Effector CD8-positive, alpha-beta T cell (primary cell): ENCODE data around the gene SEMA3D.
"Not testable (repeated sequence)": the region's sequence is repeated elsewhere in the genome, so short reads cannot be mapped to it uniquely, and the experiment has no call there.

Experiments used
- DNase-seq: peaks from one replicate; lab custom pipeline; 2025; lab: John Stamatoyannopoulos, UW

Gene SEMA3D

DNA sequence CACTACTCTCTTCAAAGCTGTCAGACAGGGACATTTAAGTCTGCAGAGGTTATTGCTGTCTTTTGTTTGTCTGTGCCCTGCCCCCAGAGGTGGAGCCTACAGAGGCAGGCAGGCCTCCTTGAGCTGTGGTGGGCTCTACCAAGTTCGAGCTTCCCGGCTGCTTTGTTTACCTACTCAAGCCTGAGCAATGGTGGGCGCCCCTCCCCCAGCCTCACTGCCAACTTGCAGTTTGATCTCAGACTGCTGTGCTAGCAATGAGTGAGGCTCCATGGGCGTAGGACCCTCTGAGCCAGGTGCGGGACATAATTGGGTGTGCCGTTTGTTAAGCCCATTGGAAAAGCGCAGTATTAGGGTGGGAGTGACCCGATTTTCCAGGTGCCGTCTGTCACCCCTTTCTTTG is 193.9 kb downstream of the SEMA3D start:
- not testable (repeated sequence) for DNase-seq

DNA sequence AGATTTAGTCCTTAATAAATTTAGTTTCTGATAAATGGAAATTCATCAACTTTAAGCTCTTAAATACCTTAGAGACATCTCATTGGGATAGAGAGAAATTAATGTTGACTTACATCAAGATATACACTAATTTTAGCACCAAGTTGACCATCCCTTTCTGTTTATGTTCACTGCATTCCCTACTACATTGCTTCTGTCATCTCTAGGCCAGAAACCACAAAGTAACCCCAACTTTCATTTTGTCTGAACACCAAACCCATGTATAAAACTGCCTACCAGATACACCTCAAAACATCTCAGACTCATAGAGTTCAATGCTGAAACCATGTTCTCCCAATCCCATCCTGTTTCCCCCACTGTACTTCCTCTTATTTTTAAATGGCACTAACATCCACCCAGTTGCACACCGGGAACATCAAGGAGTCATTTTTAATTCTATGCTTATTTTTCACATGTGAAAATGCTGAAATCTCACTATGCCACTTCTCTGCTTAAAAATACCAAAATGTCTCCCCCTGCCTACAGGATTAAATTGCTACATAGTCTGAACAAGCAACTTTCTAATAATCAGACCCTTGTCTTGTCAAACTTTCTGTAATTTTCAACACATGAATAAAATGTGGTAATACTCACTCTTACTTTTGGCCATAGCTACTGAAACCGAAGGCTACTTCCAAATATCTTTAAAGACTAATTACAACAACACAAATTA is 201.6 kb downstream of the SEMA3D start:
- DNase-seq, result no peak

DNA sequence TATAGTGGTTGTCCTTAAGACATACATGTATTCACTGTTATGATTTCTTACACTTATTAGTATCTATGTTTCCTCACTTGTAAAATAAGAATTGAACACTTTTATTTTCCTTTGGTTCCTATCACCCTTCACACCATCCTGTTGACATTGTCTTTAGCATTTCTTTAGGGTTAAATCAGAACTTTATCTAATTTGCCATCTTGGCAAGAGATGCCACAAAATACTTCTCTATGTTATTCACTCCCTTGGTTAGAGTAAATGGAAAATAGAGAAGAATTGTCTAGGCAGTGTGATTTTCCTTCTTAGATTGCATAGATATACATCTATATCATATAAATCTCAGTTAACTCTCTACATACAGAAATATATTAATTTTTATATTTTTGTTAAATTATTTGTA is 204.7 kb downstream of the SEMA3D start:
- no peak for DNase-seq

DNA sequence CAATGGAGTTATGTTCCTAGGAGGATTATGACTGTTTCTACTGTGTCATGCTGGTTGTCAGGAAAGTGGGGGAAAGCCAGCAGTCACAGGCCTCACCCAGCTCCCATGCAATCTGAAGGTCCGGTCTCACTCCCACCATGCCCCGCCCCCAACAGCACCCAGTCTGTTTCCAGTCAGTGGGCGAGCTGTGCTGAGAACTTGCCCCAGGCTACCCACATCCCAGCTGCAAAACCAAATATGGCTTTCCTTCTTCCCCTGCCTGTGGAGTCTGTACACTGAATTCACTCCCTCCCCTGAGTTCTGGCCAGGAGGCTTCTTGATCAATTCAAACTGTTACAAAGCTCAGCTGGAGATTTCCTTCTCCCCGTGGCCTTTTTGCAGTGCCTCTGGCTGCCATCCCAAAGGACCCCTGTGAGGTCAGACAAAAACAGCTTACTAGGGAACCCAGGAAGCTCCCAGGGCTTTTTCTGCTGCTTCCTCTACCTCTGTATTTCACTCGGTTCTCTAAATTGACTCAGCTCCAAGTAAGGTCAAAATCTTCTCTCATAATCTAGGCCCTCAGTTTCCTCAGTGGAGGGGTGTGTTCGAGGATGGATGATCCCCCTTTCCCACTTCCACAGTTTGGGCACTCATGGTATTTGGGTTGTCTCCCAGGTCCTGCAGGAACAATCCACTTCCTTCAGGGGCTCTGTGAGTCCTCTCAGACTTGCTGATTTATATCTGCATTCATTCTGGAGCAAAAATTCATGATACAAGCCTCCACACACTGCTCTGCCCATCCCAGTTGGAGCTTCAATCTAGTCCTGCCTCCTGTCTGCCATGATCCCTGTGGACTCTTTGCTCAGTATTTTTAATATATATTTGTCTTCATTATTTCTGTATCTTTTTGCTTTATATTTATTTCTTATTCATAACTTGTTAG is 205.5 kb downstream of the SEMA3D start:
- DNase-seq, result no peak

DNA sequence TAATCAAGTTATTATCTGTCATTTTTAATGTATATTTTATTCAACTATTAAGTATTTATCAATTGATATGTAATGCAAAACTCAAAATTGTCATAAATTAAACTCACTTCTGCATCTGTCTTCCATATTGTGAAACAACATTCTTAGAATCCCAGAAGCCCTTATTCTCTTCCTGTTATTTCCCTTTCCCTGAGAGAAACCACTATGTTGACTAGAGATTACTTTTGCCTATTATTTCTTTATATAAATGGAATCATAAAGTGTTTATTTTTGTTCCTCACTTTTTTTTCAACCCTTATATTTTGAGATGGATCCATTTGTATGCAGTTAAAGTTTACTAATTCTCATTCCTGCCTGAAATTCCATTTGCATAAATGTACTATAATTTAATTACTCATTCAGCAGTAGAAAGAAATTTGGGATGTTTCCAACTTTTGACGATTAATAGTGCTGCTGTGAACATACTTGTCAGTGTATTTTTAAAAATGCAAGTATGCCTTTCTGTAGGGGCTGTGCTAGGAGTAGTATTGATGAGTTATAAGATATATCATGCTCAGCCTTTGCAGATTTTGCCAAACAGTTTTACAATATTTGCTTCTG is 211.2 kb downstream of the SEMA3D start:
- no peak for DNase-seq

DNA sequence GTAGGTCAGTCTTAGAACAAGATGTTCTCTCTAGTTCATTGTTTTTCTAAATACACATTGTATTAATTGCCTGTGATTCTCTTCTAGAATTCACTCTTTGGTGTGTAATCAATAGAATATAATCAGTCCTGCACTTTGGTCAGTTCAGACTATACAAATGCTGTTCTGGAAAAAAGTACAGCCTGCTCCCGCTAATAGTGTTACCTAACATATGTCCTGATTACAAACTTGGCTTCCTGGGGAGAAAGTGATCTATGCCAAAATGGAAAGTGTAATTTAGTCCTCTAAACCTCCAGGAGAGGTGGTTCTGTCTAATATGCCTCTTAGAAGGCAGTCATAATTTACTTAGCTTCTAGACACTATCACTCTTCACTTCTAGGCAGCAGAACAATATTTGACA is 215.5 kb downstream of the SEMA3D start:
- DNase-seq, result no peak

DNA sequence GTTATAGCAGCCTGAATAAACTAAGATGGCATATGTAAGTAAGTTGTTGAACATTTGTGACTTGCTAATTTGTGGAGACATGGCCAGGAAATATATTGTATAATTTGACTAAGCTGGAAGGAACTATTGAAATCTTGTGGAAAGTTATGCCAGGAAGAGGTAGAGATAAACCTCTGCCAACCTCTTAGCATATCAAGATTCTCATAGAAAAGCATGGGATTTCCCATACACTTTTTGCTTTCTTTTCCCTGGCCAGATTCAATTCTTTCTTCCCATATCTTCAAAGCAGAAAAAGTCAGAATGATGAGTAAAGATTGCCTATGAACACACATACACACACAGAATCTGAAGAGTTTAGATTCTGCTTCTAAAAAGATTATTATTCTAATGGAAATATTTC is 216.2 kb downstream of the SEMA3D start:
- no peak for DNase-seq

DNA sequence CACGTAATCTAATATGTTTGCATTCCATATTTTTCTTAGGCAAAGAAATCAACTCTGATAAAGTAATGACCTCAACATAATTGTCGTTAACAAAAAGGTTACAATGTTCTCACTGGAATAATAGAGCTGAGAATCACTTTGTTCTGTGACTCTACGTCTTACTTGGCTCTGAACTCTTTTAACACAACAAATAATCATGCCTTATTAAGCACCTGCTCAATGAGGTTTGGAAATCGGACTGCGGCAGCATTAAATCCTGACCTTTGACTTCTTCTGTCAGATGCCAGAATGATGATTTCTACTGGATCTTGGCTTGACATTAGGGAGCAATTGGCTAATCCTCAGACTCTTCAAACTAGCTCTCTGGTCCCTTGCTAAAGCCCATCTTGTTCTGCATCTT is 233.6 kb downstream of the SEMA3D start:
- DNase-seq, result no peak

DNA sequence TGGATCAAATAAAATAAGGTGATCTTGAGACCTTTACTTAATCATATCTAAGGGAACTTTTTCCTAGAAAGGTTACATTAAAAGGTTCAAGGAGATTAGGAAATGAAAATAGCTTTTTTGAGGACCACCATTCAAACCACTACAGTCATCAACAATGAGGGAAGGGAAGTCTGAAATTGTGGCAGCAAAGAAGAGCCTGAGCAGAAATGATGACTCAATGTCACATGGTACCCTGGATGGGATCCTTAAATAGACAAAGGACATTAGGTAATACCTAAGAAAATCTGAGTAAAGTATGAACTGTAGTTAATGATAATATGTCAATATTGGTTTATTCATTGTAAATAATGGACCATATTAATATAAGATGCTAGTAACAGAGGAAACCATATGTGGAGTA is 236.0 kb downstream of the SEMA3D start:
- no peak for DNase-seq

DNA sequence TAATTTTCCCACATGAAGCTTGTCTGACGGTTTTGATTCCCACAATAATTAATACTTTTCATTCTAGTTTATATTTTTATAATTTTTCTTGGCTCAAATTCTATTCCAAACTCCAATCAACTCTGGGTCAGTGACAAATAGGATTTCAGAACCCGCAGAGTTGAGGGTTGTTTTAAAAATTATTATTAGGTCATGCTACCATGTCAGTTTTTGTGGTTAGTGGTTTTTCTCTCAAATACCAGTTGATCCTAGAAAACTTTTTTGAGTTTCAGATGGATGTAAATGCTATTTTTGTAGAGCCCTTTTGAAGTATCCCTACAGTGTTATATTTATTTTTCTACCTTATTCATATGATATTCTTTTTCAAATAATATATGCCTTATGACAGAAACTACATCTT is 237.4 kb downstream of the SEMA3D start:
- DNase-seq, result no peak

DNA sequence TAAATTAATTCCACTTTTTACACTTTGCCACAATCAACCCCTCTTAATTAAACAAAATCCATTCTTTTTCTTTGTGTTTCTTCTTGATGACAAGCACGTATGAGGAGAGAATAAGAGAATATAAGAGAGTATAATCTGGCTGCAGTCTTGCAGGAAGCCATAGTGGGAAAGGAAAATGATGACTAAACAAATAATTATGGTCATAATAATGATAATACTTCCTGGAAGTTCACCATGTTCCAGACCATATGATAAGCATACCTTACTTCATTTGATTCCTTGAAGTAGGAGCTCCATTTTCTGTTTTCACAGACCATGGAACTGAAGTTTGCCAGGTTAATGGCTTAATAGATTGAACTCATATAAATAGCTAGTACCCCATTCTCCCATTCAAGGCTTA is 237.8 kb downstream of the SEMA3D start:
- DNase-seq, result no peak

DNA sequence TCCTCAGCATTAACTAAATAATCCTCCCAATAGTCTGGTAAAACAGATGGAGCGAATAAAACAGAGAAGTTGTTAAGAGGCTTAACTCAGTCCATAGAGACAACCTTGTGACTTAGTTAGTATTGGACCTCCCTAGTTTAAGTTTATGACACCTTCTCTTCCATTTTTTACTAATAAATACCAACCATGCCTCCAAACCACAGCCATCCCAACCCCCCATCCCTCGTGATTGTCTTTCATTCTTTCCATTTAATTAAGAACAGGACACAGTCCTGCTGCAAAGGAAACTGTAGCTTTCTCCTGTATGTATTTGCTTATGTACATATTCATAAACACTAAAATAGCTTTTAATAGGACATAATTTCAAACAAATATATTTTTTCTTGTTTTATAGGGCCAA is 238.2 kb downstream of the SEMA3D start:
- DNase-seq, result no peak

DNA sequence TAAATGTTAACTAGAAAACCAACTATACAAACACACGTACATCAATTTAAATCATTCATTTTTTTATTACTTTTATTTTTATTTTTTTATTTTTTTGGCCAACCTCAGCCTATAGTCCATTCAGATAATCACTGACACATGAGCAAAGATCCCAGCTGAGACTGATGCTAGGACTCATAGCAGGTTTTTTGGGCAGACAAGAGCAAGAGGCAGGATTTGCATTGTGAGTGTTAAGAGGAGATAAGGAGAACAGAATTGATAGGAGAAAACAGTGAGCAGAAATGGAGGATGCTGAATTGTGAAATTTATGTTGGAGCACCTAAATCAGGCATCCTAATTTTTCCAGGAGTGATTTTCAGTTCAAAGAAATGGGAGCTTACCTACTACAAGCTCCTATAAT is 240.3 kb downstream of the SEMA3D start:
- DNase-seq, result no peak
